H9 (cell line): ENCODE results near the gene CXCR3. TPM values are rescaled to one million over a fixed set of nuclear protein-coding genes. Genes with fewer than 3 reads are reported as not detected.

Experiments
- DNase-seq: peaks from one replicate; pipeline ENCODE4 v3.0.0-alpha.2; 2017
- H2AFZ ChIP-seq: one replicate; pipeline ENCODE4 v1.6.1; 2013; ENCODE audit warnings: mild to moderate bottlenecking, low read length, control low read depth, moderate library complexity
- H2AK5ac ChIP-seq: 2 replicates; pipeline ENCODE4 v1.6.1; 2013; ENCODE audit warnings: low read length, control low read depth, mixed read lengths; ENCODE audit not compliant: insufficient read length
- H2BK120ac ChIP-seq: one replicate; pipeline ENCODE4 v1.6.1; 2013; ENCODE audit warnings: low read depth, mild to moderate bottlenecking, low read length, control low read depth, inconsistent platforms; ENCODE audit not compliant: poor library complexity, severe bottlenecking
- H2BK12ac ChIP-seq: 2 replicates; pipeline ENCODE4 v1.6.1; 2013; ENCODE audit warnings: low read length, control low read depth, mixed read lengths, low read depth; ENCODE audit not compliant: insufficient read length
- H2BK15ac ChIP-seq: 2 replicates; pipeline ENCODE4 v1.6.1; 2013; ENCODE audit warnings: low read depth, low read length, control low read depth
- H2BK20ac ChIP-seq: one replicate; pipeline ENCODE4 v1.6.1; 2013; ENCODE audit warnings: low read depth, mild to moderate bottlenecking, low read length, control low read depth, inconsistent platforms; ENCODE audit not compliant: poor library complexity, severe bottlenecking
- H2BK5ac ChIP-seq: 2 replicates; pipeline ENCODE4 v1.6.1; 2013; ENCODE audit warnings: low read length, control low read depth, mixed read lengths; ENCODE audit not compliant: insufficient read length
- H3K14ac ChIP-seq: 2 replicates; pipeline ENCODE4 v1.6.1; 2013; ENCODE audit warnings: low read length, control low read depth; ENCODE audit not compliant: insufficient read depth
- H3K18ac ChIP-seq: 2 replicates; pipeline ENCODE4 v1.6.1; 2013; ENCODE audit warnings: low read depth, mild to moderate bottlenecking, mixed read lengths, low read length, control low read depth; ENCODE audit not compliant: insufficient read length
- H3K23ac ChIP-seq: 2 replicates; pipeline ENCODE4 v1.6.1; 2013; ENCODE audit warnings: low read length, control low read depth, mixed read lengths, low read depth; ENCODE audit not compliant: insufficient read length
- H3K23me2 ChIP-seq: 2 replicates; pipeline ENCODE4 v1.6.1; 2013; ENCODE audit warnings: low read depth, mild to moderate bottlenecking, mixed read lengths, low read length, control low read depth; ENCODE audit not compliant: insufficient read length, poor library complexity, severe bottlenecking
- H3K27ac ChIP-seq: 2 replicates; pipeline ENCODE4 v1.5.1; 2013; ENCODE audit warnings: low read length, control low read depth, mixed read lengths, low read depth; ENCODE audit not compliant: insufficient read length
- H3K27me3 ChIP-seq: 2 replicates; pipeline ENCODE4 v1.6.1; 2013; ENCODE audit warnings: low read length, control low read depth, inconsistent platforms; ENCODE audit not compliant: insufficient read depth
- H3K4ac ChIP-seq: 2 replicates; pipeline ENCODE4 v1.6.1; 2013; ENCODE audit warnings: low read depth, mild to moderate bottlenecking, control low read depth, inconsistent platforms, low read length, moderate library complexity
- H3K4me1 ChIP-seq: 2 replicates; pipeline ENCODE4 v1.6.1; 2013; ENCODE audit warnings: low read length, control low read depth, inconsistent platforms; ENCODE audit not compliant: insufficient read depth
- H3K4me2 ChIP-seq: 2 replicates; pipeline ENCODE4 v1.6.1; 2013; ENCODE audit warnings: low read length, control low read depth, mixed read lengths; ENCODE audit not compliant: insufficient read length, insufficient read depth
- H3K56ac ChIP-seq: 2 replicates; pipeline ENCODE4 v1.6.1; 2013; ENCODE audit warnings: low read depth, mild to moderate bottlenecking, mixed read lengths, low read length, control low read depth; ENCODE audit not compliant: insufficient read length
- H3K79me1 ChIP-seq: 2 replicates; pipeline ENCODE4 v1.6.1; 2013; ENCODE audit warnings: low read depth, mild to moderate bottlenecking, moderate library complexity, low read length, control low read depth, inconsistent platforms; ENCODE audit not compliant: insufficient read depth, poor library complexity, severe bottlenecking
- H3K79me2 ChIP-seq: 2 replicates; pipeline ENCODE4 v1.6.1; 2013; ENCODE audit warnings: low read length, control low read depth, inconsistent platforms; ENCODE audit not compliant: insufficient read depth
- H3K9ac ChIP-seq: 2 replicates; pipeline ENCODE4 v1.6.1; 2013; ENCODE audit warnings: low read length, control low read depth, mixed read lengths; ENCODE audit not compliant: insufficient read length; ENCODE audit errors: extremely low read depth
- H3K9me3 ChIP-seq: one replicate; pipeline ENCODE4 v1.6.1; 2013; ENCODE audit warnings: low read depth, low read length, inconsistent platforms; ENCODE audit not compliant: control insufficient read depth
- H3T11ph ChIP-seq: one replicate; pipeline ENCODE4 v1.6.1; 2013; ENCODE audit warnings: mild to moderate bottlenecking, low read length, control low read depth, inconsistent platforms
- H4K20me1 ChIP-seq: one replicate; pipeline ENCODE4 v1.6.1; 2013; ENCODE audit not compliant: control insufficient read depth, insufficient read length, insufficient read depth
- H4K5ac ChIP-seq: 2 replicates; pipeline ENCODE4 v1.6.1; 2013; ENCODE audit warnings: low read depth, mild to moderate bottlenecking, mixed read lengths, low read length, control low read depth; ENCODE audit not compliant: insufficient read length
- H4K8ac ChIP-seq: replicated peaks from 2 replicates; pipeline ENCODE4 v1.6.1; 2013; ENCODE audit warnings: low read length, control low read depth, mixed read lengths, low read depth; ENCODE audit not compliant: insufficient read length
- H4K91ac ChIP-seq: 2 replicates; pipeline ENCODE4 v1.6.1; 2013; ENCODE audit warnings: low read depth, mild to moderate bottlenecking, moderate library complexity, mixed read lengths, low read length, control low read depth; ENCODE audit not compliant: insufficient read length
- H3K27ac Mint-ChIP-seq, 3 experiments: 2 replicates in 2 of 3; 3 replicates in 1 of 3; pipeline ENCODE4 v1.8.0; 2020 to 2021; ENCODE audit warnings: mixed read lengths in 3 of 3, mild to moderate bottlenecking in 1 of 3, moderate library complexity in 1 of 3
- H3K27me3 Mint-ChIP-seq: 2 replicates; pipeline ENCODE4 v1.8.0; 2021; ENCODE audit warnings: low read depth, mild to moderate bottlenecking, moderate library complexity, mixed read lengths
- H3K36me3 Mint-ChIP-seq, 3 experiments: 2 replicates in 2 of 3; 3 replicates in 1 of 3; pipeline ENCODE4 v1.8.0; 2020 to 2021; ENCODE audit warnings: low read depth in 3 of 3, mixed read lengths in 3 of 3; ENCODE audit not compliant: insufficient read depth in 1 of 3
- H3K4me1 Mint-ChIP-seq, 2 experiments: 2 replicates each; pipeline ENCODE4 v1.8.0; 2020; ENCODE audit warnings: mixed read lengths in 2 of 2
- H3K4me3 Mint-ChIP-seq, 2 experiments: 2 replicates in 1 of 2; 3 replicates in 1 of 2; pipeline ENCODE4 v1.8.0; 2020 to 2021; ENCODE audit warnings: mild to moderate bottlenecking in 2 of 2, mixed read lengths in 2 of 2, moderate library complexity in 1 of 2
- H3K9me3 Mint-ChIP-seq, 2 experiments: 2 replicates in 1 of 2; 3 replicates in 1 of 2; pipeline ENCODE4 v1.8.0; 2020; ENCODE audit warnings: mild to moderate bottlenecking in 2 of 2, mixed read lengths in 2 of 2, moderate library complexity in 1 of 2
- whole genome bisulfite sequencing: extraction: QIAGEN DNeasy Blood & Tissue Kit; methylation state at CpG from one replicate; pipeline ENCODE4 v1.1.7; 2013; ENCODE audit warnings: missing lambda C conversion rate, low lambda C conversion rate, mixed read lengths; ENCODE audit not compliant: insufficient read length; ENCODE audit errors: extremely low coverage; 5-methylcytosine and 5-hydroxymethylcytosine counted together
- long read RNA-seq: library from polyadenylated mRNA; unstranded; transcript quantifications from one replicate; pipeline ENCODE4 v2.0.0, GENCODE V29; 2020
- total RNA-seq: library from RNA; stranded (reverse); gene quantifications from 2 replicates; pipeline ENCODE4 v1.2.1, GENCODE V29; 2021
- TF ChIP-seq, protein P1 (sequence below): fragments of 200-600 bp; sonication (generic); conservative IDR thresholded peaks from 3 replicates; pipeline ENCODE4 v1.8.0; 2021; ENCODE audit warnings: antibody characterized with exemption, mild to moderate bottlenecking

CXCR3 gene
- total RNA-seq = not detected in 2 replicates
- long read RNA-seq = 0 reads

DNA sequence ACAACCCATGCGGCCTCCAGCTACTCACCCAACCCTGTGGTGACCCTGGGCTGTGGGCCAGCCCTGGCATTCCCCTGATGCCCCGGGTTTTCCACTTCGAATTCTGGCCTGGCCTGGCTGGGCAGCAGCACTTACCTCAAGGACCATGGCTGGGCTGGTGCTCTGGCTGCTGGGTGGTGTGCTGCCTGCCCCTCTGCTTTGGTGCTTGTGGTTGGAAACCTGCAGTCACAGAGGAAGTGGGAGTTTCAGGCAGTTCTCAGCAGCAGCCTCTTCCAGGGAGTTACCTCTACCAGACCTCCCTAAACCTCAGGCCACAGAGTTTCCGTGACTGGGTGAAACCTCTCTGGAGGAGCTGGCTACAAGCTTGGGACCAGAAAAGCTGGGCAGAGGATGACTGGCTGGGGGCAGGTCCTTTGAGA, at the start of gene CXCR3:
TSS of gene CXCR3 (minus strand) at position 209 of the 419 bp plus-strand sequence. CDS start at position 147, 62 bp downstream.
- H2BK20ac ChIP-seq = no peak within 1 kb of the TSS
- Mint-ChIP-seq H3K9me3 (peaks cover 67 to 83% of the 10 kb centered on the region in 2 experiments), H3K27ac (peak within 1 kb of the TSS in 2 of 3 experiments; percentile 49 to 82; a peak in 2 of 7 replicates), H3K36me3 (peaks cover 0 to 17% (median 10%) of the 10 kb centered on the region in 3 experiments; a peak in 5 of 7 replicates), H3K4me1 (0 out of 4 replicates have a peak, but pooled peaks cover 0 to 12% of the 10 kb centered on the region in 2 experiments), H3K4me3 (no peak within 1 kb of the TSS), H3K27me3 (no peaks in the 10 kb centered on the region)
- H3K4me2 ChIP-seq = no peak within 1 kb of the TSS
- H4K8ac ChIP-seq = no peak within 1 kb of the TSS
- TF ChIP-seq, protein P1, sequence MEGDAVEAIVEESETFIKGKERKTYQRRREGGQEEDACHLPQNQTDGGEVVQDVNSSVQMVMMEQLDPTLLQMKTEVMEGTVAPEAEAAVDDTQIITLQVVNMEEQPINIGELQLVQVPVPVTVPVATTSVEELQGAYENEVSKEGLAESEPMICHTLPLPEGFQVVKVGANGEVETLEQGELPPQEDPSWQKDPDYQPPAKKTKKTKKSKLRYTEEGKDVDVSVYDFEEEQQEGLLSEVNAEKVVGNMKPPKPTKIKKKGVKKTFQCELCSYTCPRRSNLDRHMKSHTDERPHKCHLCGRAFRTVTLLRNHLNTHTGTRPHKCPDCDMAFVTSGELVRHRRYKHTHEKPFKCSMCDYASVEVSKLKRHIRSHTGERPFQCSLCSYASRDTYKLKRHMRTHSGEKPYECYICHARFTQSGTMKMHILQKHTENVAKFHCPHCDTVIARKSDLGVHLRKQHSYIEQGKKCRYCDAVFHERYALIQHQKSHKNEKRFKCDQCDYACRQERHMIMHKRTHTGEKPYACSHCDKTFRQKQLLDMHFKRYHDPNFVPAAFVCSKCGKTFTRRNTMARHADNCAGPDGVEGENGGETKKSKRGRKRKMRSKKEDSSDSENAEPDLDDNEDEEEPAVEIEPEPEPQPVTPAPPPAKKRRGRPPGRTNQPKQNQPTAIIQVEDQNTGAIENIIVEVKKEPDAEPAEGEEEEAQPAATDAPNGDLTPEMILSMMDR = no peak
- no peak within 1 kb of the TSS for H2BK5ac ChIP-seq
- H3K9me3 ChIP-seq = peaks cover 33% of the 10 kb centered on the region
- no peak for DNase-seq
- H2BK12ac ChIP-seq = no peak within 1 kb of the TSS
- no peak within 1 kb of the TSS for H3K27ac ChIP-seq
- H4K20me1 ChIP-seq = no peaks in the 10 kb centered on the region
- no peaks in the 10 kb centered on the region for H3K79me2 ChIP-seq
- no peak within 1 kb of the TSS for H2AFZ ChIP-seq
- no peak within 1 kb of the TSS for H2AK5ac ChIP-seq
- H3K9ac ChIP-seq = no peak within 1 kb of the TSS
- no peak within 1 kb of the TSS for H2BK15ac ChIP-seq
- no peak within 1 kb of the TSS for H3K18ac ChIP-seq
- no peak within 1 kb of the TSS for H3K4ac ChIP-seq
- no peak within 1 kb of the TSS for H3K14ac ChIP-seq
- H3K79me1 ChIP-seq = no peaks in the 10 kb centered on the region
- H4K5ac ChIP-seq = no peak within 1 kb of the TSS
- no peak within 1 kb of the TSS for H3K23ac ChIP-seq
- no peaks in the 10 kb centered on the region for H3K27me3 ChIP-seq
- no CpG with 5 or more reads among the region's 4 CpGs for WGBS
- no peaks in the 10 kb centered on the region for H3K23me2 ChIP-seq
- no peak within 1 kb of the TSS for H4K91ac ChIP-seq
- no peak within 1 kb of the TSS for H3K56ac ChIP-seq
- no peak within 1 kb of the TSS for H3T11ph ChIP-seq
- H3K4me1 ChIP-seq = no peaks in the 10 kb centered on the region
- H2BK120ac ChIP-seq = no peak within 1 kb of the TSS
